Thyroid gland (tissue), 4 donors: ENCODE data around the gene LRRC36.

ENCODE experiments used
- CTCF ChIP-seq, 6 experiments: fragments of 200-600 bp in 3 of 6; fragments of 450-650 bp in 3 of 6; sonication (generic) in 3 of 6; IDR thresholded peaks; one replicate each; pipeline ENCODE4 v1.5.1; 2016 to 2019; ENCODE audit warnings: antibody characterized with exemption in 6 of 6, mild to moderate bottlenecking in 2 of 6, inconsistent platforms in 1 of 6, moderate library complexity in 1 of 6
- POLR2A ChIP-seq, 2 donors: fragments of 450-650 bp; IDR thresholded peaks; one replicate each; pipeline ENCODE4 v1.6.1; 2017; ENCODE audit warnings: antibody characterized with exemption in 2 of 2, mild to moderate bottlenecking in 2 of 2, moderate library complexity in 1 of 2

DNA sequence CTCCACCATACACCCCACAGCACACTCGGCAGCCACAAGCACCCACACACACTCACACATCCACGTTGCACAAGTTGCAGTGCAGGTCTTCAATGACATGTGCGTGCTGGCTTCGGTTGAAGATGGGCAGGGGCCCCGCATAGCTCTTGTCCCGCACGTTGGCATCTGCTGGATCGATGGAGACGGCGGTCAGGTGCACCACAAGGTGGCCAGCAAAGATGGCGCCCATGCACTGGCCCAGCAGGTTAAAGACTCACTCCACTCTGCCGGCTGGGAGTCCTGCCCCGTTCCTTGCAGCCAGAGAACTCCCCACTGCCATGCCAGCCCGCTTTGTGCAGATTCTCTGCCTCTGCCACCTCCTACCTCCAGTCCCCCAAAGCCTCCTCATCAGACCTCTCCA is 74.3 kb downstream of the LRRC36 start:
- no peak for TF ChIP-seq CTCF (IDR thresholded peaks at IDR 0.05)
- TF ChIP-seq POLR2A (IDR thresholded peaks at IDR 0.05), result no peak
